ENCODE results near the gene NOXA1. TPM values are rescaled to one million over a fixed set of nuclear protein-coding genes. Genes with fewer than 3 reads are reported as not detected.

The NOXA1 gene
- total RNA-seq (1 to 10 TPM; 4.6 to 8.0 TPM), polyA plus RNA-seq (ENCODE audit: insufficient read depth, low read depth, low replicate concordance) (2.5 TPM)
- long read RNA-seq, donor 1, result 0 reads
- long read RNA-seq, donor 2, result 0 reads

GRCh38 chr9:137422604-137423513 lies at the start of gene NOXA1, which contains the start of gene EXD3:
Gene NOXA1 (plus strand): TSS chr9:137423393. CDS start chr9:137423530, 137 bp downstream.
Gene EXD3 (minus strand): TSS chr9:137423162. CDS start chr9:137395357, 27,805 bp downstream.
- DNase-seq, result peak; percentile 95
- H3K27me3 ChIP-seq, result no peaks in the 10 kb centered on the region
- no peaks in the 10 kb centered on the region for H3K9me3 ChIP-seq
- peaks cover 4% of the 10 kb centered on the region for H3K4me1 ChIP-seq
- TF ChIP-seq POLR2A (IDR thresholded peaks at IDR 0.05) (no peak), CTCF (IDR thresholded peaks at IDR 0.05) (peak; percentile 68 to 89 (median 72))
- peak within 1 kb of the TSS; percentile 88 to 93 for H3K4me3 ChIP-seq
- peak within 1 kb of the TSS; percentile 68 to 82 for H3K27ac ChIP-seq
- H3K36me3 ChIP-seq (ENCODE audit: low read depth, missing control alignments), result no peaks in the 10 kb centered on the region
- 0% methylated on average over 3 to 82 of the region's 113 CpGs for WGBS, 2 donors
- intact Hi-C loops (cut with DNase I; ENCODE audit: low total_unique reads), result no loop called here

- H3K36me3 ChIP-seq (ENCODE audit: low read depth, missing control alignments), result no peaks in the 10 kb centered on the region
- H3K4me1 ChIP-seq, result no peaks in the 10 kb centered on the region
Observed at GRCh38 chr9:137373611-137373980, 49.6 kb upstream of the NOXA1 start.

GRCh38 chr9:137374131-137374845 lies 48.9 kb upstream of the NOXA1 start:
- no peak for DNase-seq
- TF ChIP-seq CTCF (IDR thresholded peaks at IDR 0.05) (no peak), POLR2A (IDR thresholded peaks at IDR 0.05) (no peak)
- 94 to 95% methylated on average over 12 to 37 of the region's 37 CpGs for WGBS, 2 donors

More at GRCh38 chr9:137373611-137373980, 49.6 kb upstream of the NOXA1 start:
- DNase-seq, result no peak
- Histone ChIP-seq H3K27ac (no peak overlapping the region), H3K9me3 (no peaks in the 10 kb centered on the region), H3K4me3 (no peak overlapping the region), H3K27me3 (no peaks in the 10 kb centered on the region)
- TF ChIP-seq CTCF (IDR thresholded peaks at IDR 0.05) (no peak), POLR2A (IDR thresholded peaks at IDR 0.05) (no peak)
- intact Hi-C loops (cut with DNase I; ENCODE audit: low total_unique reads), result no loop called here
- WGBS, 2 donors, result 97% methylated on average over 16 of the region's 16 CpGs

GRCh38 chr9:137375321-137376058 lies 47.7 kb upstream of the NOXA1 start:
- no peaks in the 10 kb centered on the region for H3K4me1 ChIP-seq
- no peaks in the 10 kb centered on the region for H3K9me3 ChIP-seq
- intact Hi-C loops (cut with DNase I; ENCODE audit: low total_unique reads), result no loop called here
- no peaks in the 10 kb centered on the region for H3K36me3 ChIP-seq (ENCODE audit: low read depth, missing control alignments)
- H3K27ac ChIP-seq, result no peak overlapping the region
- no peak for DNase-seq
- no peaks in the 10 kb centered on the region for H3K27me3 ChIP-seq
- H3K4me3 ChIP-seq, result no peak overlapping the region
- no peak for TF ChIP-seq POLR2A (IDR thresholded peaks at IDR 0.05)
- TF ChIP-seq CTCF (IDR thresholded peaks at IDR 0.05), result no peak
- WGBS, 2 donors, result 96 to 97% methylated on average over 11 of the region's 11 CpGs

More at GRCh38 chr9:137374131-137374845, 48.9 kb upstream of the NOXA1 start:
- H3K36me3 ChIP-seq (ENCODE audit: low read depth, missing control alignments), result no peaks in the 10 kb centered on the region
- no peaks in the 10 kb centered on the region for H3K4me1 ChIP-seq
- H3K9me3 ChIP-seq, result no peaks in the 10 kb centered on the region
- no peaks in the 10 kb centered on the region for H3K27me3 ChIP-seq
- no peak overlapping the region for H3K4me3 ChIP-seq
- H3K27ac ChIP-seq, result no peak overlapping the region
- intact Hi-C loops (cut with DNase I; ENCODE audit: low total_unique reads), result no loop called here

Data from testis (tissue), 5 donors.